ENCODE results near the gene PTPRU.

Gene PTPRU

GRCh38 chr1:29320156-29320940 lies 84.0 kb downstream of the PTPRU start:
- in situ Hi-C loops (cut with HindIII; ENCODE audit: low pct_ligation_motif_present, low pct_unique_long_range_greater_than_20kb, low sequenced_read_pairs): no loop called here
- no peak for DNase-seq

DNA sequence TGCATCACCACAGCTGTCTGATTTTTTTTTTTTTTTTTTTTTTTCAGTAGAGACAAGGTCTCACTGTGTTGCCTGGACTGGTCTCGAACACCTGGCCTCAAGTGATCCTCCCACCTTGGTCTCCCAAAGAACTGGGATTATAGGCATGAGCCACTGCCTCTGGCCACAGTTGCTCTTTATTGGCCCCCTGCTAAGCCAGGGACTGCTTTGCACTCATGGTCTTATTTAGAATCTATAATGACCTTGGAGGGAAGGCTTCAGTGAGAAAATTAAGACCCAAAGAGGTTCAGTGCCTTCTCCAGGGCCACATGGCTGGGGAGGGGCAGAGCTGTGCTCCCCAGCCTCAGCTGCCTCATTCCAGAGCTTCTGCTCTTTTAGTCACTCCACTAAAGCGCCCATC lies 84.9 kb downstream of the PTPRU start:
- in situ Hi-C loops (cut with HindIII; ENCODE audit: low pct_ligation_motif_present, low pct_unique_long_range_greater_than_20kb, low sequenced_read_pairs): no loop called here
- no peak for DNase-seq

DNA sequence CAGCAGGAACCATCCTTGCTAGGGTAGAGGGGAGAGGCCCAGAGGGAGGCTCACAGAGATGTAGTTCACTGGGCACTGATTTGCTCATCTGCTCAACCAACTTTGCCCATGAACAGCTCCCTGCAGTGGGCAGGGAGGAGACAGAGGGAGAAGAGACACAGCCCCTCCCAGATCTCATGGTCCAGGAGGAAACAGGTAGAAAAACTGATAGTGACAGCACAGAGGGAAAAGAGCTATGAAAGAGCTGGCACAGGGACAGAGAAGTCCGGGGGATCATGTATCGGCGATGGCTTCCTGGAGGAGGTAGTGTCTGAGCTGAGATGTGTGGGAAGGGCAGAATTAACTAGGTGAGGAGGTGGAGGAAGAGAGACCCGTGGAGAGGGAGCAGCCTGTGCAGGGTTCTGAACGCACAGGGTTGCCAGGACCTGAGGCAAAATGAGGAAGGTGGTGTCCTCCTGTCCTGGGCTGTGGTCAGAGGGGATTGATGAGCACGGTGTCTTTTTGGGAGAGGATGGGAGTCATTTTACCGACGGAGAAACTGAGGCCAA lies 85.9 kb downstream of the PTPRU start:
- in situ Hi-C loops (cut with HindIII; ENCODE audit: low pct_ligation_motif_present, low pct_unique_long_range_greater_than_20kb, low sequenced_read_pairs): no loop called here
- DNase-seq: no peak

DNA sequence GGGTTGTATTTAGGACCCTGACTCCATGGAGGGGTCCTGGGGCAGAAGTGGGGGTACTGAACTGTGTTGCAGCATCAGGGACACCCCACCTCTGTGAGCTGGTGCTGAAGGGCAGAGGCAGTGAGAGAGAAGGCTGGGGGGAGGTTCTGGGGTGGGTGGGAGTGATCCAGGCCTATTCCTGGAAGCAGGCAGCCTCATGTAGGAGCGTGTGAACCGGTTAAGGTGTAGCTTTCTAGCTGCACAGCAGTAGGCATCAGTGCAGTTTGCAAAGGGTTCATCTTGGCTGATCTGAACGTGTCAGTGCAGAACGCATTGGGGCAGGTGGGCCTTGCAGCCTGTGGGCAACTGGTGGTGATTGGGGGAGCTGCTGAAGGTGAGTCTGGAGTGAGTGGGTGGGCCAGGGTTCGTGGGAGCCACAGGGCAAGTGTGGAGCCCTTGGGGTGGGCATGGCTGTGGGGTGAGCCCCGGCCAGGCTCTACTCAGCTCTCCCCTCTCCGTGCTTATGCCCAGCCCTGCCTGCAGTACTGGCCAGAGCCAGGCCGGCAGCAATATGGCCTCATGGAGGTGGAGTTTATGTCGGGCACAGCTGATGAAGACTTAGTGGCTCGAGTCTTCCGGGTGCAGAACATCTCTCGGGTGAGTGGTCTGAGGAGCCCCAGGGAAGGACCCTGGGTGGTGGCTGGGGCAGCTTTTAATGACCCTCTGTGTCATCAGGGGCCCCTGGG lies 86.7 kb downstream of the PTPRU start:
- in situ Hi-C loops (cut with HindIII; ENCODE audit: low pct_ligation_motif_present, low pct_unique_long_range_greater_than_20kb, low sequenced_read_pairs): no loop called here
- DNase-seq: no peak

DNA sequence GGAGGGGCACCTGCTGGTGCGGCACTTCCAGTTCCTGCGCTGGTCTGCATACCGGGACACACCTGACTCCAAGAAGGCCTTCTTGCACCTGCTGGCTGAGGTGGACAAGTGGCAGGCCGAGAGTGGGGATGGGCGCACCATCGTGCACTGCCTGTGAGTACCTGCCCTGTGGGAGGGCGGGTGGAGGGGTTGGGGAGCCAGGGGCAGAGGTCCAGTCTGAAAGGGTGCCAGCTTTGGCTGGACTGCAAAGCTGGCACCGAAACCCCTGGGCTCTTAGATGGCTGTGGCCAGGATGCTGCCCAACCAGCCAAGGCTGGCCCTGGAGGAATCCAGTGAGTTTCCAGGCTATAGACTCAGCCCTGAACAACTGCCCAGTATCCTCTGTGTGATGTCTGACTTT lies 87.3 kb downstream of the PTPRU start:
- no peak for DNase-seq
- in situ Hi-C loops (cut with HindIII; ENCODE audit: low pct_ligation_motif_present, low pct_unique_long_range_greater_than_20kb, low sequenced_read_pairs): no loop called here

DNA sequence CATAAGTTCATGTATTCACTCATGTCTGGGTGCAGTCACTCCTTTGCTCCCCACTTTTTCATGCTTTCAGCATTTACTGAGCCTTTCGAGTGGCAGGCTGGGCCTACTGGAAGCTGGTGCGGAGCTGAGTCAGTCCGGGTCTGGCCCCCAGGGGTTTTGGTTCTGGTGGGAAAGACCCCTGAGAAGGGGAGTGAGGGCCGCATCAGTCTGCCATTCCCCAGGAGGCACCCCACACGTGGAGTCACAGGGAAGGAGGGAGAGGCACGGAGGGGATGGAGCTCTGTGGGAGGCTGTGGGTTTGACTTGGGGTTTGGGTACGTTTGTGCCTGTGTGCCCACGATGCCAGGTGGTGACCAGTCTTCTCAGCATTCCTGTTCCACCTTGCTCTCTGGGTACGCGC lies 87.9 kb downstream of the PTPRU start:
- no peak for DNase-seq
- in situ Hi-C loops (cut with HindIII; ENCODE audit: low pct_ligation_motif_present, low pct_unique_long_range_greater_than_20kb, low sequenced_read_pairs): no loop called here

DNA sequence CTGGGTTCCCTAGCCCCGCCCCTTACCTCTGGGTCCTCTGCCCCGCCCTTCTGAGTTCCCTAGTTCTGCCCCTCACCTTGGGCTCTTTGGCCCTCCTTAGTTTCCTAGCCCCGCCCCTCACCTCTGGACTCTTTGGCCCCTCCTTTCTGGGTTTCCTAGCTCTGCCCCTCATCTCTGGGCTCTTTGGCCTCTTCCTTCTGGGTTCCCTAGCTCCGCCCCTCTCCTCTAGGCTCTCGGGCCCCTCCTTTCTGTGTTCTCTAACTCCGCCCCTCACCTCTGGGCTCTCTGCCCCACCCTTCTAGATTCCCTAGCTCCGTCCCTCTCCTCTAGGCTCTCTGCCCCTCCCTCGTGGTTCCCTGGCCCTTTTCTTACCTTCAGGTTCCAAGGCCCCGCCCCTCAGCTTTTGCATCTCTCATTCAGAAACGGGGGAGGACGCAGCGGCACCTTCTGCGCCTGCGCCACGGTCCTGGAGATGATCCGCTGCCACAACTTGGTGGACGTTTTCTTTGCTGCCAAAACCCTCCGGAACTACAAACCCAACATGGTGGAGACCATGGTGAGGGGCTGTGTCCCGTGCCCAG lies 88.5 kb downstream of the PTPRU start:
- DNase-seq: no peak
- in situ Hi-C loops (cut with HindIII; ENCODE audit: low pct_ligation_motif_present, low pct_unique_long_range_greater_than_20kb, low sequenced_read_pairs): no loop called here

DNA sequence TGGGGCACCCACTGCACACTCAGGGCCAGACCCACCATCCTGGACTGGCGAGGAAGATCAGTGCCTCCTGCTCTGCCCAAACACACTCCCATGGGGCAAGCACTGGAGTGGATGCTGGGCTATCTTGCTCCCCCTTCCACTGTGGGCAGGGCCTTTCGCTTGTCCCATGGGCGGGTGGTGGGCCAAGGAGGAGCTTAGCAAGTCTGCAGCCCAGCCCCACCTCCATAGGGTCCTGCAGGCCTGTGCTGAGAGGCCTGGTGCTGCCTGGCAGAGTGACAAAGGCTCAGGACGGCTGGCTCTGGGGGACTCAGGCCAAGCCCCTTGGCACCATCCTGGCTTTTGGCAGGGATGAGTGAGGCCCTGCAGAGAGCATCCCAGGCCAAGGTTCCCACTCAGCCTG lies 89.4 kb downstream of the PTPRU start:
- no peak for DNase-seq
- in situ Hi-C loops (cut with HindIII; ENCODE audit: low pct_ligation_motif_present, low pct_unique_long_range_greater_than_20kb, low sequenced_read_pairs): no loop called here

DNA sequence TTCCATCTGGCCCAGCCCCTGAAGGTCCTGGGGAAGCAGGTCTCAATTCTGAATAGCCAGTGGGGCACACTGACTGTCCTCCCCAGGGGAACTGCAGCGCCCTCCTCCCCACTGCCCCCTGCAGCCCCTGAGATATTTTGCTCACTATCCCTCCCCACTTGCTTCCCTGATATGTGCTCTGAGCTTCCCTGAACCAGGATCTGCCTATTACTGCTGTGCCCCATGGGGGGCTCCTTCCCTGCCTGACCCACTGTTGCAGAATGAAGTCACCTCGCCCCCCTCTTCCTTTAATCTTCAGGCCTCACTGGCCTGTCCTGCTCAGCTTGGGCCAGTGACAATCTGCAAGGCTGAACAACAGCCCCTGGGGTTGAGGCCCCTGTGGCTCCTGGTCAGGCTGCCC lies 89.8 kb downstream of the PTPRU start:
- in situ Hi-C loops (cut with HindIII; ENCODE audit: low pct_ligation_motif_present, low pct_unique_long_range_greater_than_20kb, low sequenced_read_pairs): no loop called here
- no peak for DNase-seq

DNA sequence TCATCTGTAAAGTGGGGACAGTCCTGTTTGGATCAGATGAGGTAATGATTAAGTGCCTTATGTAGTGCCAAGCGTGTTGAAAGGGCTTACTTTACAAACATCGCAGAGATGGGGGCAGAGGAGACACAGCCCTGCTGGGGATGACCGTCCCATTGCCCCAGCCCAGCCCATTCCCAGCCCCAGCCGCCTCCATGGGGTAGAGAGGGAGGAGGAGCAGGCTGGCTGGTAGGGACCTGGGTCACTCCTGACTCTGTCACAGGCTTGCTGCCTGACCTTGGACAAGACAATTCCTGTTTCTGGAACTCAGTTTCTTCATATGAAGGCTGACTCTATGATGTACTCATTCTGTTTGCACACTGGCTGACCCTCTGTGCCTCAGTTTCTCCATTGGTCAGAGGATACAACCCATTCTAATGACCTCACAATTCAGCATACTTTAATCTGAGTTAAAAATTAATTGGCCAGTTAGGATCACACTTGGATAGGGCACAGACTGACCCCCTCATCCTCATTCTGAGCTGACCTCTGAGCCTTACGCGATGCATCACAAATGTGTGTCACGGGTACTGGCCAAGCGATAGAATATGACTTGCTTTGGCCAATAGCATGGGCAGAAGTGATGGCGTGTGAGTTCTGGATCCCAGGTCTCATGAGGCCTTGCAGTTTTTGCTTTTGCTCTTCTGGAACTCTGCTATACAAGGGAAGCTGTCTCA lies 91.1 kb downstream of the PTPRU start:
- DNase-seq: no peak
- in situ Hi-C loops (cut with HindIII; ENCODE audit: low pct_ligation_motif_present, low pct_unique_long_range_greater_than_20kb, low sequenced_read_pairs): no loop called here

- no peak for DNase-seq
- in situ Hi-C loops (cut with HindIII; ENCODE audit: low pct_ligation_motif_present, low pct_unique_long_range_greater_than_20kb, low sequenced_read_pairs): no loop called here
These were observed 92.9 kb downstream of the PTPRU start for GRCh38 chr1:29329022-29329775.

DNA sequence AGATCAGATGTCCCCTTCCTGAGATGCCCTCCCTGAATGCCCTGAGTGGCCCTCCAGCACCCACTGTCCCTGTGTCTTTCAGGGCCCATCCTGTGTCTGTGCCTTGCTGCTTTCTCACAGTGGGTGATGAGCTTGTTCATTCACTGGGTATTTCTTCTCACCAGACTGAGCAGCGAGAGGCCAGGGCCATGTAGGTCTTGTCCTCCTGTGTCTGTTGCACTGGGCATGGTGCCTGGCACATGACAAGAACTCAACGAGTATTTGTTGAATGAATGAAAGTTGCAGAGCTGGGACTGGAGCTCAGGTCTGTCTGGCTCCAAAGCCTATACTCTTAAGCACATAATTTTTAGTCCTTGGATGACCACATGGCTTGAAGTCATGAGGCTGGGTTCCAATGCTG lies 93.8 kb downstream of the PTPRU start:
- in situ Hi-C loops (cut with HindIII; ENCODE audit: low pct_ligation_motif_present, low pct_unique_long_range_greater_than_20kb, low sequenced_read_pairs): no loop called here
- DNase-seq: no peak

- DNase-seq: no peak
- in situ Hi-C loops (cut with HindIII; ENCODE audit: low pct_ligation_motif_present, low pct_unique_long_range_greater_than_20kb, low sequenced_read_pairs): no loop called here
These were observed 94.5 kb downstream of the PTPRU start for GRCh38 chr1:29330856-29331255.

GRCh38 chr1:29331309-29331708 lies 95.0 kb downstream of the PTPRU start:
- in situ Hi-C loops (cut with HindIII; ENCODE audit: low pct_ligation_motif_present, low pct_unique_long_range_greater_than_20kb, low sequenced_read_pairs): no loop called here

GRCh38 chr1:29331729-29332128 lies 95.4 kb downstream of the PTPRU start:
- in situ Hi-C loops (cut with HindIII; ENCODE audit: low pct_ligation_motif_present, low pct_unique_long_range_greater_than_20kb, low sequenced_read_pairs): no loop called here

More at GRCh38 chr1:29331309-29331708, 95.0 kb downstream of the PTPRU start:
- DNase-seq: no peak

DNA sequence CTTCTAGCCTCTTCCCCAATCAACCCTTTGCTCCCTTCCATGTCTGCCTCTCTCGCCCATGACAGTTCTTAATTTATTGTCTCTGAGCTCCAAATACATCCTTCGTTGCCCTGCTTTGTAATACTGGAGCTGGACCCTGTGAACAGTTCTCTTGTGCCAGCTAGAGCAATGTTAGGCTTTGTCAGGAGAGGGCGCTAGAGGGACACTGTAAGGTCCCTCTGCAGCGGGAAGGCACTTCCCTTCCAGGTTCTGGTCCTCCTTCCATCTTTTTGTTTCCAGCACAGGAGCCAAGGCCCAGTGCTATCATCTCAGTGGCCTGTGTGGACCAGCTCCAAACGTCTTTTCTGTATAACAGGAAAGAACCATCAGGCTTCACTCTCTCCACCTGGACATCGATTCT lies 95.9 kb downstream of the PTPRU start:
- peak; percentile 33 for DNase-seq
- in situ Hi-C loops (cut with HindIII; ENCODE audit: low pct_ligation_motif_present, low pct_unique_long_range_greater_than_20kb, low sequenced_read_pairs): no loop called here

More at GRCh38 chr1:29331729-29332128, 95.4 kb downstream of the PTPRU start:
- no peak for DNase-seq

DNA sequence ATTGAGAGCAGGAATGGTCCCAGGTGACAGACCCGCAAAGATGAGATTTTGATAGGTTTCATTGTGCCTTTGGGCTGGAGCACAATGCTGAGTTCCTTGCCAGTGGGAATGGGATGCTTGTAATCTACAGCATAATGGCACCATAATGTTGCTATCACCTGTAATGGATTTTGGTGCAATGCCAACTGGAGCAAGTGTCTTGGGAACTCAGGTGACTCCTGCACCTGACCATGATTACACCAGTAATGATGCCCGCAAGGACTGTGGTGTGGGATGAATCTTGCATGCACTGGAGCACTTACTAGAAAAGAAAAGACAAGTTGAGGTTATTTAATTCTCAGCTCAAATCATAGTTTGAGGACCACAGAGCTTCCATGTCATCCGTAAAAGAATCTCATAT lies 96.7 kb downstream of the PTPRU start:
- in situ Hi-C loops (cut with HindIII; ENCODE audit: low pct_ligation_motif_present, low pct_unique_long_range_greater_than_20kb, low sequenced_read_pairs): no loop called here
- DNase-seq: no peak

DNA sequence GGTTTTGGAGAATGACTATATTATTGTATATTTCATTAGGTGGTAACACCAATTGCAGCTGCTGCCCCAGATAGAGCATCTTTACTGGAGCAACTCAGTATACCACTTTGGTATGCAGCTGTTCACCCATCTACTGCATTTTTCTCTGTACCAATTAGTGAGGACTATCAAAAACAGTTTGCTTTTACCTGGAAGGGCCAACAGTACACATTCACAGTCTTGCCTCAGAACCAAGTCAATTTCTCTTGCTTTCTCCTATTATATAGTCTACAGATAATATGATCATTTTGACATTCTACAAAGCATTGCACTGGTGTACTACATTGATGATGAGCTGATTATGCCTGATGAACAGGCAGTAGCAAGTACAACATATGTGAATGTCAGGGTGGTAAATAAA lies 99.3 kb downstream of the PTPRU start:
- in situ Hi-C loops (cut with HindIII; ENCODE audit: low pct_ligation_motif_present, low pct_unique_long_range_greater_than_20kb, low sequenced_read_pairs): no loop called here
- DNase-seq: no peak
